ENCODE data around the gene TRA2A.
"Not testable (repeated sequence)": the region's sequence is repeated elsewhere in the genome, so short reads cannot be mapped to it uniquely, and the experiment has no call there.

Gene TRA2A

DNA sequence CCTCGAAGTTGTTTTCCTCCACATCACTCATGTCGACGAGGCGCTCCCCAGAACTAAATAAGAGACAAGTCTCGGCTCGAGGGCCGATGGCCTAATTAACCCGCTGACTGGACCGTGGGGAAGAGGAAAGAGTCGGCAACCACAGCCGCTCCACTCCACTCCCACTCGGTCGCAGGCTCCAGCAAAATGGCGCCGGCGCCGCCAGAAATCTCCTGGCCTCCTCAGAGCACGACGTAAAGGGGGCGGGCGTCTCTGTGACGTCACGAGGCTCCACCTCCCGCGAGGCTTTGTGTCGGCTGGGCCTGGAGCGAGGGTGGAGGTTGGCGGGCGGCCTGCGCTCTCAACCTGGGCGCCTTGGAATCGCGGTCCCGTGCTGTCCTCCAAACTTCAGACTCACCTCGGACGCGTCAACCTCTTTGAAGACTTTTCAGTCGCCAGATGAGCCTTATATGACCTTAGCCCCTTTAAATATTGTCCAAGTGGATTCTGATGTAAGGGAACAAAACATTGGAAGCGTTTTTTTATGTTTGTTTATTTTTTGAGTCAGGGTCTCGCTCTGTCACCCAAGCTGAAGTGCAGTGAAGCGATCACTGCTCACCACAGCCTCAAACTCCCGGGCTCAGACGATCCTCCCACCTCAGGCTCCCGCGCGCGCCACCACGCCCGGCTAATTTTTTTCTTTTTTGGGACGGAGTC, at the start of gene TRA2A:
Gene TRA2A, minus strand, starts transcription at position 188 of the 696 bp plus-strand sequence. Its CDS starts 157 bp downstream, at position 31.
- DNase-seq = peak; percentile 94

- DNase-seq = peak; percentile 38
Measured at GRCh38 chr7:23570592-23571200, 38.9 kb upstream of the TRA2A start.

GRCh38 chr7:23558303-23558702, 26.5 kb upstream of the TRA2A start:
- DNase-seq = no peak

GRCh38 chr7:23547662-23548061, 15.9 kb upstream of the TRA2A start:
- no peak for DNase-seq

- DNase-seq = peak; percentile 67
Measured at GRCh38 chr7:23546897-23547572, 15.3 kb upstream of the TRA2A start.

DNA sequence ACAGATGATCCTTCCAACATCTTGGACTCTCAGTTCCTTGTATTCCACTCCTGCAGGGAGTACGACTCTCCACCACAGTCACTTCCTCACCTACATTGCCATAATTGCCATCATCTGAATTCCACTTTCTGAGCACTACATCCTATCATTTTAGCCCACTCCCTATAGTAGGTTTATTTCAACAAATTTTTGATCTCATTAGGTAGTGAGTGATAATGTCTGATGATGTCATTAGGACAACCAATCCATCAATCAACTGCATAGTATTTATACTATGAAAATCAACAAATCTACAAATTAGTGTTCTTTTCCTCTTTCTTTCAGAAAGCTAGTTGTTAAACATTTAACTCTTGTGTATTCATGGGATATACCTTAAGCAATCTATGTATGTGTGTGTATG, 13.7 kb upstream of the TRA2A start:
- no peak for DNase-seq

DNA sequence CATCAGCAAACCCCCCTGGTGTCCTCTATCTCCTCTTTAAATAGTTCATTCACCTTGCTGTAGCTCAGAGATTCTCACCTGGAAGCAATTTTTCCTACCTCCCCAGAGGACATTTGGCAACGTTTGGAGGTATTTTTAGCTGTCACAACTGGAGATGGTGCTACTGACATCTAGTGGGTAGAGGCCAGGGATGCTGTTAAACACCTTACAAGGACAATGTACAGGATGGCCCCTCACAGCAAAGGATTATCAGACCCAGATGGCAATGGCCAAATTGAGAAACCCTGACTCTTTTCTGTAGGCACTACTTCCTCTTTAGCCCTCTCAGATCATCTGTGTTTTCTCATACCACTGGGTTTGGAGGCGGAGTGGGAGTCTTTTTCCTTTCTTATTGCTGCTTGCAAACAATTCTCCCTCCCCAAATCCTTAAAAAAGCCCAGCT, 13.2 kb upstream of the TRA2A start:
- DNase-seq = no peak

- DNase-seq = no peak
Measured at GRCh38 chr7:23542752-23543151, 11.0 kb upstream of the TRA2A start.

DNA sequence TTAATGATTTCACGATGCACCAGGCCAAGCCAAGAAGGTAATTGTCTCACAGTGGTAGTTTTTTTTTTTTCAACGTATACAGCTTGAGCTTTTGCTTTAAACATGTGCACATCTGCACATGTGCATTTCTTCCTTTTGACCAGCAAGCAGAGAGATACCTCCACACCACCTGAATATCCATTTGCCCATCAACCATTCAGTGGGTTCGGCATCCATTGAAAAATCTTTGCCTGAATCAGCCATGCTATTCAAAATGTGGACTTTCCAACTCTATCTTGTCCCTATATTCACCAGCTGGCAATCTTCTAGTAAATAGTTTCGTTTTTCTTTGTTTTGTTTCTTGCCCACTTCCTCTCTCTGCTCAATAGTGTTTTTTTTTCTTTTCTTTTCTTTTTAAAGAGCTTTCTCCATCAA, 7.7 kb upstream of the TRA2A start:
- no peak for DNase-seq

DNA sequence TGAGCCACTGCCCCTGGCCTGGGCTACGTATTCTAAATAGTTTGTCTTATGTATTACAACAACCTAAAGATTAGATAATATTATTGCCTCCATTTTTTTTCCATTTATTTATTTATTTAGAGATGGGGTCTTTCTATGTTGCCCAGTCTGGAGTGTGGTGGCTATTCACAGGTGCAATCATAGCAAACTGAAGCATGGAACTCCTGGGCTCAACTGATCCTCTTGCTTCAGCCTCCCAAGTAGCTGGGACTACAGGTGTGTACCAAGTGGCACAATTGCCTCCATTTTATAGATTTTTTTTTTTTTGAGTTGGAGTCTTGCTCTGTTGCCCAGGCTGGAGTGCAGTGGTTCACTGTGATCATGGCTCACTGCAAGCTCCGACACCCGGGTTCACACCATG, 6.5 kb upstream of the TRA2A start:
- DNase-seq = no peak

DNA sequence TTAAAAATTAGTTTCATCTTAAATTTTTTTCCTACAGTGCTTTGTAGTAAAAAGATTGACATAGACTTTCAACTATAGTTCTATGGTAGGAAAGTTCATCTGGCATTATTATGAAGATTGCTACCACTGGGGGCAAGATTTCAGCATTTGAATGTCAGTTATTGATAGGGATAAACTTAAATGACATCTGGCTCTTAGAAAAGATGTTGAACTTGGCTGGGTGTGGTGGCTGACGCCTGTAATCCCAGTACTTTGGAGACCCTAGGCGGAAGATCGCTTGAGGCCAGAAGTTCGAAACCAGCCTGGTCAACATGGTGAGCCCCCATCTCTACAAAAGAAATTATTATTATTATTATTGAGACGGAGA, 1.4 kb upstream of the TRA2A start:
- no peak for DNase-seq

DNA sequence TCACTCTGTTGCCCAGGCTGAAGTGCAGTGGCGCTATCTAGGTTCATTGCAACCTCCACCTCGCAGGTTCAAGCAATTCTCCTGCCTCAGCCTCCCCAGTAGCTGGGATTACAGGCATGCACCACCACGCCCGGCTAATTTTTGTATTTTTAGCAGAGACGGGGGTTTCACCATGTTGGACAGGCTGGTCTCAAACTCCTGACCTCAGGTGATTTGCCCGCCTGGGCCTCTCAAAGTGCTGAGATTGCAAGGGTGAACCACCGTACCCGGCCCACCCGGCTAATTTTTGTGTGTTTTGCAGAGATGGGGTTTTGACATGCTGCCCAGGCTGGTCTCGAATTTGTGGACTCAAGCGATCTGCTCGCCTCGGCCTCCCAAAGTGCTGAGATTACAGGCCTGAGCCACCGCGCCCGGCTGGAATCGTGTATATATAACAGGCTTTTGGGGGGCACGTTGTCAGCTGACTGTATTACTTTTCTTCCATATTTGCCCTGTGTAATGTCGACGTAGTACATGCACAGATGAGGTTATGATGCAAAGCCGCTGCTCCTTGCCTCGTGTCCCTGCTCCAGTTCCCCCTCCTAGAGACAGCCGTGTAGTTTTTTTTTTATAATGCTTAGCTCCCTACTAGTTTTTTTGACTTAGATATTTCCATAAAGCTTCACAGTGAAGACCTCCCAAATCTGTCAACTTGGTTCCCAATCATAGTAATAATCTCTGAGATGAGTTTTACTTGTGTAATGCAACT, 883 bp upstream of the TRA2A start:
- no peak for DNase-seq

DNA sequence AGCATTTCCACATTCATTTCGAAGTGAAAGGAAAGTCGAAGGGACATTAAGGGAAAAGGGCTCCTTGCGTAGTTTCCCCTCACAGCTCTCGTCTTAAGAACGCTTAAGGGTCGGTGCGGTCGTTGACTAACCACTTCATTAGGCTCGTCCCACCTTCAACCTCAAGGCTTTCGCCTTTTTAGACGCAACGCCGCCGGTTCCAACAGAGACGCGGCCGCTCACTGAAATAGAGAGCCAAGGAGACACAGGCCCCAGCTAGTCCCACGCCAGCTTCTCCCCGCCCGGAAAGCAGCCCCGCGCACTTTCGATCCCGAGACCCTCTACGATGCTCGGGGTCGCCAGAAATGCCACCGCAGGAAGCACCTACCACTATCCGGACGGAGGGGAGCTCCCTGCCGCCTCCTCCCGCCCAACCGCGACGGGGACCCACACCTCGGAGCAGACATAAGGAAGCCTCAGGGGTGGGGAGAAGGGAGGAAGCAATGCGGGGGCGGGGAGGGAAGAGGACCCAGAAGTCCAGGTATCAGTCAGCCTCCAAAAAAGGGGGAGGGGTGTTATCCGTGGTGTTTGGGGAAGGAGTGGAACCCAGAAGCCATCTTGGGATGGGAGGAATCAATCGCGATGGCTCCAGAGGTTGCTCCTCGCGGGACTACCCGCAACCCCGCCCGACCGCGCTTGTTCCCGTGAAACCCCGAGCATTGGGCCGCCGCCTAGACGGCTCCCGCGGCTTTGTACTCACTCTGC, 559 bp downstream of the TRA2A start:
- peak; percentile 21 for DNase-seq

DNA sequence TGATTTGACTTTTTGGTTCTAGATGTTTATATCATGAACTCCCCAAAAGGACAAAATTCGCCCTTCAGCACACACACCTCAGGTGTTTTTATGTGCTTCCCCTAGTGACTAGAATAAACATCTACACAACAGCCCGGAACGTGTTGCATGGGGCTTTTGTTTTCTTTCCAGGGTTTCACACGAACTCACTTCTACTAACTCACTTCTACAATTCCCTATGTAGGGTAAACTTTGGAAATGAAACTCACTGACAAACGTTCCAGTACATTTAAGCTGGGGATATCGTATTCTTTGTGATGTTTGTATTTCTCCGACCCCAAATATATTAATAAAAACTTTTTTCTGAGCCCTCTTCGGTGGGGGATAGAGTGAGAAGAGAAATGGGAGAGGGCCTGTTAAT, 1.4 kb downstream of the TRA2A start:
- DNase-seq = no peak

DNA sequence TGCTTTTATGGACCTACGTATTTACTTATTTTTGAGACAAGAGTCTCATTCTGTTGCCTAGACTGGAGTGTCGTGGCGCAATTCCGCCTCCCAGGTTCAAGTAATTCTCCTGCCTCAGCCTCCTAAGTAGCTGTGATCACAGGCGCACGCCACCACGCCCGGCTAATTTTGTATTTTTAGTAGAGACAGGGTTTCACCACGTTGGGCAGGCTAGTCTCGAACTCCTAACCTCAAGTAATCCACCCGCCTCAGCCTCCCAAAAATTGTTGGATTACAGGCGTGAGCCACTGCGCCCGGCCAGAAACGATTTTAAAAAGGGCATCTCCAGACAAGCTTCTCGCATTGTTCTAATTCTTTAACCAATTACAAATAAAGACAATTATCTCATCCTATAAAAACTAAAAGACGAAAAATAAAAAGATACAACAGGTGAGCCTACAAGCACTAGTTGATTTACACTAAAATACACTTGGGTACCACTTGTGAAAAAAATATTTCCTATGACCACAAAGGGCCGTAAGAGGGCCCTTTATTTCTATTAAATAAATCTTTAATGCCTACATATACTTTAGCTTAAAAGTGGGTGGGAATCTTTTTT, 2.4 kb downstream of the TRA2A start:
- DNase-seq = no peak

DNA sequence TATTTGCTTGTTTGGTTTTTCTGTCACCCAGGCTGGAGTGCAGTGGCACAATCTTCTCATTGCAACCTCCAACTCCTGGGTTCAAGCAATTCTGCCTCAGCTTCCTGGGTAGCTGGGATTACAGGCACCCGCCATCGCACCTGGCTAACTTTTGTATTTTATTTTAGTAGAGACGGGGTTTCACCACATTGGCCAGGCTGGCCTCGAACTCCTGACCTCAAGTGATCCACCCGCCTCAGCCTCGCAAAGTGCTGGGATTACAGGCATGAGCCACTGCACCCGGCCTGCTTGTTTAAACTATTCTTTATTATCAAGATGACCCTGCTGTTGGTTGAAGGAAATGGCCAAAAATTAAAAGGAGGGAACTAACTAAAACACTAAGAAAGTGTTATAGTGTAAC, 6.2 kb downstream of the TRA2A start:
- DNase-seq = not testable (repeated sequence)

- no peak for DNase-seq
Measured at GRCh38 chr7:23524473-23524872, 7.3 kb downstream of the TRA2A start.

DNA sequence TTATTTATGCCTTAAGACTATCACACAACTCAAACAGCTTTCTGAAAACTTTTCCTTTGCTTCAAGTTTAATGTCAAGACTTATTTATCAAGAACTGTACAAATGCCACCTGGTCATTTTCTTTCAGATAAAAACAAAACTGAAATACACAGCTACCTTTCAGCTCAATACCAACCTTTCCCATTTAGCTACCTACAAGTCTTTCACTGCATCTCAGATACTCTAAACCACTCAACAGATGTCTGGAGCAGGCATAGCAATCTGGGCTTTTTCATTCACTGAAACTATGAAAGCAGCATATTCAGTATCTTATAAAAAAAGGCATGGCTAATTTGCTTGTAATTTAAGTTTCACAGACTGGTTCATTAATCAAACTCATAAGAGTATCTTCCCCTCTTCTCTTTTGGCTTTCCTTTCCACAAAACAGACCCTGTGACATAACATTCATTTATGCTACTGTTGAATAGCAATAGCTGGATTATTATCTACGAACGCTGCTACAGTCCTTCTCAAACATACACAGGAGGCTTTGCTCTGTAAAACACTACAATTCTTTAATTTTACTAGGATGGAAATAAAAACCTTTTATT, 8.2 kb downstream of the TRA2A start:
- DNase-seq = no peak

GRCh38 chr7:23520582-23520981, 11.2 kb downstream of the TRA2A start:
- no peak for DNase-seq

DNA sequence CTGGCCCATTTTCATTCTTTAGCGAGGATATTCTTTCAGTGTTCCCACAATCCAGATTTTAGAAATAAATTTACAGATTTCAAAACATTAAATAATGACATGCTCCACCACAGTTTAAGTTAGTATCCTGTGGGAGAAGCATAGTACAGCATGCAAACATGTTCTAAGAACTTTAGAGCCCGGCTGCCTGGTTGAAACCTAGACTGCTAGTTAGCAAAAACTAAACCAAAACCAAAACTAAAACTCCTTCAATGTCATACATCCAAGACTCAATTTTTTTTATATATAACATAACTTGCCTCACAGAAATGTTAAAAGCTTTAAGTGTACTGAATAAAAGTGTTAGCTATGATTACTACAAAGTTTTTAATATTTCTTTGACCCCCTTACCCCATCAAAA, 17.0 kb downstream of the TRA2A start:
- DNase-seq = no peak

- not testable (repeated sequence) for DNase-seq
Measured at GRCh38 chr7:23513746-23514145, 18.0 kb downstream of the TRA2A start.

GRCh38 chr7:23494009-23494408, 37.8 kb downstream of the TRA2A start:
- DNase-seq = no peak
